Testis (tissue), 3 donors: ENCODE measurements around the gene B3GALNT2. TPM values are rescaled to one million over a fixed set of nuclear protein-coding genes. Genes with fewer than 3 reads are reported as not detected.

ENCODE experiments used
- DNase-seq: peaks from one replicate; pipeline ENCODE4 v3.0.0-alpha.2; 2019
- H3K27ac ChIP-seq, 2 donors: fragments of 200-600 bp; sonication (generic); one replicate each; pipeline ENCODE4 v1.5.1; 2019
- H3K27me3 ChIP-seq: fragments of 200-600 bp; sonication (generic); one replicate; pipeline ENCODE4 v1.5.1; 2019
- H3K36me3 ChIP-seq: fragments of 200-600 bp; sonication (generic); one replicate; pipeline ENCODE4 v1.5.1; 2017; ENCODE audit warnings: low read depth; ENCODE audit errors: missing control alignments
- H3K4me1 ChIP-seq: fragments of 200-600 bp; sonication (generic); one replicate; pipeline ENCODE4 v1.5.1; 2019
- H3K4me3 ChIP-seq, 2 donors: fragments of 200-600 bp; sonication (generic); one replicate each; pipeline ENCODE4 v1.5.1; 2017 to 2019
- H3K9me3 ChIP-seq: fragments of 200-600 bp; sonication (generic); one replicate; pipeline ENCODE4 v1.5.1; 2017
- POLR2A ChIP-seq: fragments of 450-650 bp; IDR thresholded peaks from one replicate; pipeline ENCODE4 v1.6.1; 2017; ENCODE audit warnings: antibody characterized with exemption, mild to moderate bottlenecking, moderate library complexity
- WGBS, 2 donors: methylation state at CpG; one replicate each; pipeline ENCODE4 v1.1.5; 2018; 5-methylcytosine and 5-hydroxymethylcytosine counted together
- intact Hi-C: fragments of 100-400 bp; cut with DNase I; formaldehyde crosslinking; loops from one replicate; pipeline ENCODE4 v1.15.1; 2023; ENCODE audit warnings: low total_unique reads
- polyA plus RNA-seq: library from polyadenylated mRNA; stranded (reverse); fragments of 350-450 nt; fragmentation: Illumina TruSeq; extraction: RNeasy Lipid Tissue Mini Kit (QIAGEN cat#74804); gene quantifications from one replicate; pipeline ENCODE4 v1.2.3, GENCODE V29; 2014; ENCODE audit warnings: low read depth, low replicate concordance; ENCODE audit not compliant: insufficient read depth
- total RNA-seq, 2 donors: library from RNA; depleted of rRNA; stranded (reverse); fragments of >200 nt; gene quantifications; one replicate each; pipeline ENCODE4 v1.2.3, GENCODE V29; 2016
- TF ChIP-seq, protein P1 (sequence below), 3 experiments: fragments of 450-650 bp in 2 of 3; fragments of 200-600 bp in 1 of 3; sonication (generic) in 1 of 3; IDR thresholded peaks; one replicate each; pipeline ENCODE4 v1.5.1; 2016 to 2019; ENCODE audit warnings: antibody characterized with exemption in 3 of 3, mild to moderate bottlenecking in 2 of 3, moderate library complexity in 1 of 3

The B3GALNT2 gene
- total and polyA plus RNA-seq, 3 donors from 2014 or later = 18.3 to 62.5 (median 32.3) TPM

DNA sequence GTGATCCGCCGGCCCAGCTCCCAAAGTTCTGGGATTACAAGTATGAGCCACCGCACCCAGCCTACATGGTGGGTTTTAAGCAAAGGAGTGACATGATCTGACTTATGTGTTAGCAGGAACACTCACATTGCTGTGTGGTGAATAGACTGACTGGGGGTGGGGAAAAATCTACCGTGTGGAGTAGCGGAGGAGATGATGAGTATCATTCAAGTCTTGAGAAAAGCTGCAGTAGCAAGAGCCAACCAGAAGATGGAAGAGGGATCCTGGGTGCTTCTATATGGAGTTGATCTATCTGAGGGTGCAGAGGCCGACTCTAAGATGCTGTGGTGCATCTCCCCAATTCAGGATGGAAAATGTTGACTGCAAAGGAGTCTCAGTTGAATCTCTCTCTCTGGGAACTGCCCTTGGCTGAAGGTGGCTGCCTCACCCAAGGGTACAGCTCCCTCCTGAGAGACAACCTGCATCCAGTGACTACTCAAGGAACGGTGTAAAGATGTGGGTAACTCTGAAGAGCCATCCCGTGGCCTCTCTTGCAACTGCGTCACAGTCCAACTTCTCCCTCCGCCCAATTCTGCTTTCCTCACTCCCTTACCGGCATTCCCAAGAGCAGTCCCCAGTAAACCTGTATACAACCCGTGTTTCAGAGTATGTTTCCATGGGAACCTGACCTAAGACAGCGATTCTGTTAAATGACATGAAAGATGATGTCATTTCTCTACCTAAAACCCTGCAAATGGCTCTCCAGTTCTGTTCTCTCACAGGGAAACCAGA is 7.4 kb upstream of the B3GALNT2 start:
- 80 to 81% methylated on average over 13 of the region's 13 CpGs for WGBS, 2 donors
- no peak overlapping the region for H3K4me3 ChIP-seq
- intact Hi-C loops = no loop called here
- H3K27ac ChIP-seq = no peak overlapping the region
- DNase-seq = no peak
- no peaks in the 10 kb centered on the region for H3K9me3 ChIP-seq
- no peaks in the 10 kb centered on the region for H3K4me1 ChIP-seq
- TF ChIP-seq POLR2A = no peak
- TF ChIP-seq, protein P1, sequence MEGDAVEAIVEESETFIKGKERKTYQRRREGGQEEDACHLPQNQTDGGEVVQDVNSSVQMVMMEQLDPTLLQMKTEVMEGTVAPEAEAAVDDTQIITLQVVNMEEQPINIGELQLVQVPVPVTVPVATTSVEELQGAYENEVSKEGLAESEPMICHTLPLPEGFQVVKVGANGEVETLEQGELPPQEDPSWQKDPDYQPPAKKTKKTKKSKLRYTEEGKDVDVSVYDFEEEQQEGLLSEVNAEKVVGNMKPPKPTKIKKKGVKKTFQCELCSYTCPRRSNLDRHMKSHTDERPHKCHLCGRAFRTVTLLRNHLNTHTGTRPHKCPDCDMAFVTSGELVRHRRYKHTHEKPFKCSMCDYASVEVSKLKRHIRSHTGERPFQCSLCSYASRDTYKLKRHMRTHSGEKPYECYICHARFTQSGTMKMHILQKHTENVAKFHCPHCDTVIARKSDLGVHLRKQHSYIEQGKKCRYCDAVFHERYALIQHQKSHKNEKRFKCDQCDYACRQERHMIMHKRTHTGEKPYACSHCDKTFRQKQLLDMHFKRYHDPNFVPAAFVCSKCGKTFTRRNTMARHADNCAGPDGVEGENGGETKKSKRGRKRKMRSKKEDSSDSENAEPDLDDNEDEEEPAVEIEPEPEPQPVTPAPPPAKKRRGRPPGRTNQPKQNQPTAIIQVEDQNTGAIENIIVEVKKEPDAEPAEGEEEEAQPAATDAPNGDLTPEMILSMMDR (IDR thresholded peaks at IDR 0.05) = no peak
- H3K36me3 ChIP-seq = no peaks in the 10 kb centered on the region
- H3K27me3 ChIP-seq = no peaks in the 10 kb centered on the region

DNA sequence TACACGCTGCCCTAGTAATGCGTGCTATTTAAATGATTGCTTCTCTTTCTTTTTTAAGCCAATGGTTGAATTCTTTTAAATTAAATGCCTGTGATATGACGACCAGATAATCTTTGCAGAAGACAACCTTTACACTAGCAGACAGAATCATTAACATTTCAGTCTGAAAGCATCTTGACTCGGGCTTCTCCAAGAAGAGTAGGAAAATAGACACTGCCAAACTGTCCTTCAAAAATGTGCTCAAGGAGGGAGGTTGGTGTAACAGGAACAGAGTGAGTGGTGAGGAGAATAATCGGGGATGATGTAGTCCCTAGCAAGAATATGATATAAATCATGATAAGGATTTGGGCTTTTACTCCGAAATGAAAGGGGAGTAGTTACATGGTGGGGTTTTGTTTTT is 6.6 kb upstream of the B3GALNT2 start:
- TF ChIP-seq POLR2A = no peak
- TF ChIP-seq, protein P1 (IDR thresholded peaks at IDR 0.05) = no peak
- 64 to 71% methylated on average over 6 of the region's 6 CpGs for WGBS, 2 donors
- no peaks in the 10 kb centered on the region for H3K9me3 ChIP-seq
- H3K27ac ChIP-seq = no peak overlapping the region
- intact Hi-C loops = no loop called here
- DNase-seq = no peak
- H3K4me3 ChIP-seq = no peak overlapping the region
- H3K4me1 ChIP-seq = no peaks in the 10 kb centered on the region
- H3K36me3 ChIP-seq = no peaks in the 10 kb centered on the region
- no peaks in the 10 kb centered on the region for H3K27me3 ChIP-seq

DNA sequence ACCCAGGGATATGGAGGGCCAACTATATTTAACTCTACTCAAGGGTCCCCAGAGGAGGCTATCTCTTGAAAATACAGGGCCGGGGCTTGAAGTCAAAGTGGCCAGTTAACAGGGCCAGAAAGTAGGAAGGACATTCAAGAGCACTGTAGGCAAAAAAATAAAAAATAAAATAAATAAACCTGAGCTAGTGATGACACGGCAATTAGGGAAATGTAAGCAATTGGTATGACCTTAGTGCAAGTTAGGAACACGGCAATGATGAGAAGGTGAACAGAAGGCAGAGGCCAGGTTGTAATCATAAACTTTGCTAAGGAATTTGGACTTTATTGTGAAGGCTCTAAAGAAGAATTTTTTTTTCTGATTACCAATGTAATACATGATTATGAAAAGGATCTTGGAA is 3.4 kb upstream of the B3GALNT2 start:
- H3K9me3 ChIP-seq = no peaks in the 10 kb centered on the region
- DNase-seq = no peak
- H3K4me1 ChIP-seq = no peaks in the 10 kb centered on the region
- no peaks in the 10 kb centered on the region for H3K36me3 ChIP-seq
- no peak for TF ChIP-seq POLR2A
- TF ChIP-seq, protein P1 (IDR thresholded peaks at IDR 0.05) = no peak
- intact Hi-C loops = no loop called here
- WGBS, 2 donors = 85 to 91% methylated on average over 3 of the region's 3 CpGs
- H3K27me3 ChIP-seq = no peaks in the 10 kb centered on the region
- no peak overlapping the region for H3K27ac ChIP-seq
- no peak overlapping the region for H3K4me3 ChIP-seq

DNA sequence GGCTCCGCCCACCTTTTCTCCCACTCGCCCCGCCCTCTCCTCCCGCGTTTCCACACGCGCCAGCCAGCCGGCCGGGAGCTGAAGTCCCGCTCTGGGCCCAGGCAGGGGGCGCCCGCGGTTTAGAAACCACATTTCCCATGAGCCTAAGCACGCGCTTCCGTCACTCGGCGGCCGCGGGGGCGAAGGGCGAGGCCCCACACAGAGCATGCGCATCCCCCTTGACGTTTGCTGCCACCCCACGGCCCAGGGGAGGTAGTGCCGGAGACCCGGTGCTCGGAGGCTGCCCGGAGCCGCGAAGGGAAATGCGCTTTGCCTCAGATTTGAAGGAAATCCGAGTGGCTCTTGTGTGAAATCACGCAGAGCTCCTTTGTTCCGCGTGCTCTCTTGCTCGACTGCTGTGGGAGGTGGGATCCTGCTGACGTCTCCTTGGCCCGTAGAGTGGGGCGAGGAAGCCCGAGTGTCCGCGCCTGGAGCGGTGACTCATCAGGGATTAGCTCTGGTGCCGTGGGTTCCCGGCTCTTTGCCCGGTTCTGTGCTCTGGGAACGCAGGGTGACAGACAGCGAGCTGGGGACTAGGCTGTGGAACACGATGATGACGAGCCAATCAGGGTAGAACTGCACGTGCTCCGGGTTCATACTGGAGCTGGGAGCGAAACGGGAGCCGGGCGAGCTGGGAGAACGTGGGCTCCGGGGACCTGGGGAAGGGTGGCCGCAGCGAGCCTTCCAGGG is 406 bp upstream of the B3GALNT2 start:
- no peaks in the 10 kb centered on the region for H3K9me3 ChIP-seq
- peak; percentile 99 for DNase-seq
- WGBS, 2 donors = 0% methylated on average over 10 to 59 of the region's 61 CpGs
- intact Hi-C loops = no loop called here
- peak overlapping the region; percentile 95 to 96 for H3K27ac ChIP-seq
- no peaks in the 10 kb centered on the region for H3K4me1 ChIP-seq
- peak overlapping the region; percentile 79 to 90 for H3K4me3 ChIP-seq
- no peaks in the 10 kb centered on the region for H3K36me3 ChIP-seq
- TF ChIP-seq, protein P1 (IDR thresholded peaks at IDR 0.05) = peak; percentile 68 to 93 (median 93)
- TF ChIP-seq POLR2A = peak; percentile 81
- no peaks in the 10 kb centered on the region for H3K27me3 ChIP-seq
